ENCODE data around the gene IFT57.
"Not testable (repeated sequence)": the region's sequence is repeated elsewhere in the genome, so short reads cannot be mapped to it uniquely, and the experiment has no call there.

The IFT57 gene

GRCh38 chr3:108158251-108158650 lies 64.0 kb downstream of the IFT57 start:
- DNase-seq, result no peak

GRCh38 chr3:108157273-108157672 lies 65.0 kb downstream of the IFT57 start:
- DNase-seq, result no peak

GRCh38 chr3:108156312-108156853 lies 65.8 kb downstream of the IFT57 start:
- DNase-seq, result no peak

GRCh38 chr3:108155642-108156041 lies 66.6 kb downstream of the IFT57 start:
- DNase-seq, result not testable (repeated sequence)

- DNase-seq, result peak; percentile 57
Observed at GRCh38 chr3:108153451-108153981, 68.7 kb downstream of the IFT57 start.

GRCh38 chr3:108152274-108152673 lies 70.0 kb downstream of the IFT57 start:
- no peak for DNase-seq

GRCh38 chr3:108150200-108150599 lies 72.0 kb downstream of the IFT57 start:
- DNase-seq, result no peak

- no peak for DNase-seq
Observed at GRCh38 chr3:108146139-108146538, 76.1 kb downstream of the IFT57 start.

GRCh38 chr3:108145578-108145977 lies 76.6 kb downstream of the IFT57 start:
- no peak for DNase-seq

GRCh38 chr3:108137460-108137814 lies 84.8 kb downstream of the IFT57 start:
- DNase-seq, result no peak

- no peak for DNase-seq
Observed at GRCh38 chr3:108136561-108137459, 85.4 kb downstream of the IFT57 start.

- DNase-seq, result no peak
Observed at GRCh38 chr3:108134555-108134880, 87.7 kb downstream of the IFT57 start.

- no peak for DNase-seq
Observed at GRCh38 chr3:108133858-108134554, 88.2 kb downstream of the IFT57 start.

- DNase-seq, result no peak
Observed at GRCh38 chr3:108133048-108133369, 89.2 kb downstream of the IFT57 start.

- no peak for DNase-seq
Observed at GRCh38 chr3:108131475-108132134, 90.6 kb downstream of the IFT57 start.

GRCh38 chr3:108130701-108131474 lies 91.3 kb downstream of the IFT57 start:
- no peak for DNase-seq

GRCh38 chr3:108130236-108130635 lies 92.0 kb downstream of the IFT57 start:
- no peak for DNase-seq

- DNase-seq, result no peak
Observed at GRCh38 chr3:108127301-108127988, 94.8 kb downstream of the IFT57 start.

GRCh38 chr3:108126348-108126747 lies 95.9 kb downstream of the IFT57 start:
- no peak for DNase-seq

GRCh38 chr3:108125550-108126071 lies 96.6 kb downstream of the IFT57 start:
- peak; percentile 88 for DNase-seq

- no peak for DNase-seq
Observed at GRCh38 chr3:108125153-108125543, 97.1 kb downstream of the IFT57 start.
